H1 (cell line): ENCODE results near the gene RTN3. TPM values are rescaled to one million over a fixed set of nuclear protein-coding genes. Genes with fewer than 3 reads are reported as not detected.
A peak's percentile ranks its signal among the peaks of the same experiment; 100 is the strongest.

Experiments
- CTCF ChIA-PET: fragments of 300-600 bp; sonication (Branson Sonifier 250); formaldehyde crosslinking; loops from one replicate; lab custom pipeline; 2021; ENCODE audit not compliant: partially characterized antibody; lab: Charles Lee
- POLR2A ChIA-PET: fragments of 300-600 bp; sonication (Branson Sonifier 250); formaldehyde crosslinking; loops from one replicate; lab custom pipeline; 2021; ENCODE audit warnings: inconsistent platforms; ENCODE audit not compliant: partially characterized antibody; lab: Charles Lee
- DNase-seq, 2 experiments: peaks; one replicate each; pipeline versions ENCODE4 v3.0.0 to v3.0.0-alpha.2; 2010 to 2022; ENCODE audit warnings: low spot score in 2 of 2, low read depth in 1 of 2, mixed read lengths in 1 of 2
- FAIRE-seq: peaks from 2 replicates; lab custom pipeline; 2011; peaks lifted over from hg19 to GRCh38; lab: Jason Lieb, UNC
- H2AFZ ChIP-seq: 2 replicates; pipeline ENCODE4 v1.8.1; 2012; ENCODE audit warnings: low read length, inconsistent platforms
- H2AK5ac ChIP-seq: 2 replicates; pipeline ENCODE4 v1.6.1; 2013; ENCODE audit warnings: low read depth, low read length
- H2BK120ac ChIP-seq: replicated peaks from 2 replicates; pipeline ENCODE3; 2013; ENCODE audit warnings: low read depth, low read length, inconsistent platforms
- H2BK12ac ChIP-seq: 2 replicates; pipeline ENCODE4 v1.6.1; 2013; ENCODE audit warnings: low read depth, low read length
- H2BK15ac ChIP-seq: 2 replicates; pipeline ENCODE4 v1.6.1; 2013; ENCODE audit warnings: low read length
- H2BK20ac ChIP-seq: 2 replicates; pipeline ENCODE4 v1.6.1; 2013; ENCODE audit warnings: low read length
- H2BK5ac ChIP-seq: 2 replicates; pipeline ENCODE4 v1.6.1; 2013; ENCODE audit warnings: low read depth, low read length
- H3K14ac ChIP-seq: 2 replicates; pipeline ENCODE4 v1.6.1; 2013; ENCODE audit warnings: inconsistent platforms; ENCODE audit not compliant: insufficient read length
- H3K18ac ChIP-seq: 2 replicates; pipeline ENCODE4 v1.6.1; 2013; ENCODE audit warnings: low read length; ENCODE audit errors: extremely low read depth
- H3K23ac ChIP-seq: 2 replicates; pipeline ENCODE4 v1.6.1; 2013; ENCODE audit warnings: inconsistent platforms; ENCODE audit not compliant: insufficient read length
- H3K23me2 ChIP-seq: 2 replicates; pipeline ENCODE4 v1.6.1; 2013; ENCODE audit warnings: low read depth, low read length
- H3K27ac ChIP-seq: 2 replicates; pipeline ENCODE4 v1.6.1; 2011; ENCODE audit warnings: low read depth, low read length, inconsistent platforms
- H3K27me3 ChIP-seq, 4 experiments: replicated peaks in 1 of 4; 1 replicate in 1 of 4; 2 replicates in 3 of 4; pipeline versions ENCODE4 v1.6.1 to v1.8.1; 2011 to 2013; ENCODE audit warnings: low read length in 3 of 4, mild to moderate bottlenecking in 3 of 4, inconsistent platforms in 2 of 4, mixed read lengths in 2 of 4, moderate library complexity in 1 of 4; ENCODE audit not compliant: control insufficient read depth in 3 of 4, insufficient read depth in 3 of 4; ENCODE audit errors: extremely low read depth in 1 of 4
- H3K36me3 ChIP-seq, 4 experiments: 2 replicates each; pipeline versions ENCODE4 v1.6.1 to v1.8.1; 2011 to 2013; ENCODE audit warnings: mild to moderate bottlenecking in 4 of 4, low read length in 3 of 4, moderate library complexity in 2 of 4, control low read depth in 1 of 4, inconsistent platforms in 1 of 4; ENCODE audit not compliant: insufficient read depth in 4 of 4, control insufficient read depth in 2 of 4
- H3K4ac ChIP-seq: replicated peaks from 2 replicates; pipeline ENCODE3; 2013; ENCODE audit warnings: low read length, low read depth, mixed read lengths, inconsistent platforms; ENCODE audit not compliant: insufficient read length
- H3K4me1 ChIP-seq, 4 experiments: replicated peaks in 1 of 4; 1 replicate in 1 of 4; 2 replicates in 3 of 4; pipeline versions ENCODE4 v1.6.1 to v1.8.1; 2011 to 2013; ENCODE audit warnings: low read length in 3 of 4, inconsistent platforms in 2 of 4, mixed read lengths in 1 of 4; ENCODE audit not compliant: insufficient read depth in 4 of 4, control insufficient read depth in 3 of 4
- H3K4me2 ChIP-seq, 2 experiments: 2 replicates each; pipeline versions ENCODE4 v1.6.1 to v1.8.1; 2011 to 2013; ENCODE audit warnings: low read depth in 2 of 2, low read length in 2 of 2, control low read depth in 1 of 2, inconsistent platforms in 1 of 2, mild to moderate bottlenecking in 1 of 2; ENCODE audit not compliant: insufficient read depth in 1 of 2
- H3K4me3 ChIP-seq, 4 experiments: fragments of 200-600, 300-600 bp in 1 of 4; sonication (generic), shearing (Covaris generic), sonication (Bioruptor Twin) in 1 of 4; 2 replicates each; pipeline versions ENCODE4 v1.5.1 to v1.8.1; 2011 to 2016; ENCODE audit warnings: low read length in 4 of 4, low read depth in 3 of 4, control low read depth in 2 of 4, inconsistent platforms in 2 of 4, mild to moderate bottlenecking in 2 of 4, mixed read lengths in 1 of 4, moderate library complexity in 1 of 4; ENCODE audit not compliant: insufficient read depth in 2 of 4; ENCODE audit errors: extremely low read depth in 1 of 4
- H3K56ac ChIP-seq: replicated peaks from 2 replicates; pipeline ENCODE3; 2013; ENCODE audit warnings: low read depth, mild to moderate bottlenecking, mixed read lengths, low read length, inconsistent platforms; ENCODE audit not compliant: insufficient read length
- H3K79me1 ChIP-seq: 2 replicates; pipeline ENCODE4 v1.6.1; 2013; ENCODE audit warnings: low read depth, low read length, control low read depth
- H3K79me2 ChIP-seq, 2 experiments: 2 replicates each; pipeline versions ENCODE4 v1.6.1 to v1.8.1; 2012 to 2013; ENCODE audit warnings: low read length in 2 of 2, mild to moderate bottlenecking in 2 of 2, inconsistent platforms in 1 of 2; ENCODE audit not compliant: insufficient read depth in 2 of 2, control insufficient read depth in 1 of 2
- H3K9ac ChIP-seq, 4 experiments: replicated peaks in 1 of 4; 1 replicate in 1 of 4; 2 replicates in 3 of 4; pipeline versions ENCODE4 v1.6.1 to v1.8.1; 2011 to 2013; ENCODE audit warnings: low read depth in 3 of 4, low read length in 3 of 4, control low read depth in 2 of 4, mild to moderate bottlenecking in 2 of 4, moderate library complexity in 2 of 4, inconsistent platforms in 1 of 4; ENCODE audit errors: extremely low read depth in 1 of 4
- H3K9me3 ChIP-seq, 2 experiments: 2 replicates each; pipeline versions ENCODE4 v1.6.1 to v1.8.1; 2012 to 2013; ENCODE audit warnings: mild to moderate bottlenecking in 2 of 2, moderate library complexity in 2 of 2, control low read depth in 1 of 2, inconsistent platforms in 1 of 2, low read depth in 1 of 2, low read length in 1 of 2, mixed read lengths in 1 of 2; ENCODE audit not compliant: insufficient read depth in 2 of 2
- H4K20me1 ChIP-seq, 2 experiments: replicated peaks in 1 of 2; 2 replicates each; pipeline versions ENCODE3 to v1.8.1; 2011 to 2013; ENCODE audit warnings: inconsistent platforms in 2 of 2, low read length in 2 of 2, mild to moderate bottlenecking in 1 of 2; ENCODE audit not compliant: insufficient read depth in 2 of 2, control insufficient read depth in 1 of 2
- H4K5ac ChIP-seq: 2 replicates; pipeline ENCODE4 v1.6.1; 2013; ENCODE audit warnings: low read length, low read depth, mixed read lengths, inconsistent platforms; ENCODE audit not compliant: insufficient read length
- H4K8ac ChIP-seq: 2 replicates; pipeline ENCODE4 v1.8.0; 2013; ENCODE audit warnings: mild to moderate bottlenecking, moderate library complexity, low read length, inconsistent platforms; ENCODE audit not compliant: insufficient read depth; ENCODE audit errors: extremely low read depth
- H4K91ac ChIP-seq: replicated peaks from 2 replicates; pipeline ENCODE3; 2013; ENCODE audit warnings: low read length, mixed read lengths, inconsistent platforms; ENCODE audit not compliant: insufficient read length
- BRCA1 ChIP-seq: IDR thresholded peaks from 2 replicates; pipeline ENCODE4 v1.6.1; 2012; ENCODE audit warnings: low read depth, low read length, improper control_type of control experiment
- CBX8 ChIP-seq: fragments of 300-800, 300-1000 bp; sonication (generic); IDR thresholded peaks from 2 replicates; pipeline ENCODE4 v1.7.1; 2016; ENCODE audit warnings: low read depth, low read length, borderline replicate concordance
- CEBPB ChIP-seq: IDR thresholded peaks from 2 replicates; pipeline ENCODE4 v1.6.1; 2012; ENCODE audit warnings: low read depth, low read length
- CHD2 ChIP-seq: IDR thresholded peaks from 2 replicates; pipeline ENCODE4 v1.6.1; 2012; ENCODE audit warnings: low read length, improper control_type of control experiment
- E2F6 ChIP-seq: IDR thresholded peaks from 2 replicates; pipeline ENCODE4 v1.6.1; 2012; ENCODE audit warnings: inconsistent platforms
- FOSL1 ChIP-seq: IDR thresholded peaks from 2 replicates; pipeline ENCODE4 v1.6.1; 2011; ENCODE audit warnings: mild to moderate bottlenecking, low read depth, low read length, moderate library complexity; ENCODE audit not compliant: insufficient read depth
- GTF2F1 ChIP-seq: IDR thresholded peaks from 2 replicates; pipeline ENCODE4 v1.6.1; 2012; ENCODE audit warnings: low read depth, low read length, improper control_type of control experiment, borderline replicate concordance
- MAFK ChIP-seq: IDR thresholded peaks from 2 replicates; pipeline ENCODE4 v1.6.1; 2012; ENCODE audit warnings: low read depth, mild to moderate bottlenecking, improper control_type of control experiment, low read length
- NRF1 ChIP-seq: IDR thresholded peaks from 2 replicates; pipeline ENCODE4 v1.6.1; 2011; ENCODE audit warnings: mild to moderate bottlenecking, low read depth, low read length, improper control_type of control experiment
- PHF8 ChIP-seq: fragments of 200-600 bp; sonication (generic); conservative IDR thresholded peaks from 2 replicates; pipeline ENCODE4 v1.7.1; 2012; ENCODE audit warnings: low read depth, mild to moderate bottlenecking, inconsistent platforms, low read length, moderate library complexity
- POLR2AphosphoS5 ChIP-seq: IDR thresholded peaks from 2 replicates; pipeline ENCODE4 v1.6.1; 2011; ENCODE audit warnings: low read depth, low read length
- TCF12 ChIP-seq: IDR thresholded peaks from 2 replicates; pipeline ENCODE4 v1.6.1; 2011; ENCODE audit warnings: low read depth, mild to moderate bottlenecking, low read length
- TEAD4 ChIP-seq: IDR thresholded peaks from 2 replicates; pipeline ENCODE4 v1.6.1; 2012; ENCODE audit warnings: low read depth, low read length, inconsistent platforms, mixed read lengths
- USF2 ChIP-seq: IDR thresholded peaks from 2 replicates; pipeline ENCODE4 v1.6.1; 2011; ENCODE audit warnings: low read length, improper control_type of control experiment
- WGBS, 2 experiments: shearing (Covaris generic) in 1 of 2; methylation state at CpG; one replicate each; pipeline versions ENCODE4 v1.1.6 to v1.1.7; 2013 to 2015; ENCODE audit warnings: low lambda C conversion rate in 2 of 2, mixed read lengths in 2 of 2, inconsistent platforms in 1 of 2, low coverage in 1 of 2, missing lambda C conversion rate in 1 of 2; ENCODE audit not compliant: insufficient replicate concordance in 2 of 2, insufficient coverage in 1 of 2, insufficient read length in 1 of 2; ENCODE audit errors: extremely low coverage in 1 of 2, missing lambda C conversion rate in 1 of 2; 5-methylcytosine and 5-hydroxymethylcytosine counted together
- polyA plus RNA-seq, 7 experiments: library from polyadenylated mRNA; depleted of rRNA in 3 of 7; stranded (reverse) in 5 of 7; unstranded in 2 of 7; fragments of >200 nt in 5 of 7; fragments of 200-250 nt in 2 of 7; gene quantifications; 1 replicate in 5 of 7; 2 replicates in 1 of 7; 4 replicates in 1 of 7; pipeline versions ENCODE4 v1.2.1 to v1.2.3, GENCODE V29; 2011 to 2013; ENCODE audit warnings: missing spikeins in 2 of 7, mixed read lengths in 2 of 7
- total RNA-seq: library from RNA; stranded (reverse); fragmentation: NEBNext Ultra II Directional; extraction: Animal tissue kit (Norgen Biotek cat#: 25700); gene quantifications from 2 replicates; pipeline ENCODE4 v1.2.1, GENCODE V29; 2021

Gene RTN3
- total and polyA plus RNA-seq, 2 of the 8 experiments (the other 6 are each of a cell fraction or from before 2014, with no cell fraction given) = 160 to 203 TPM

GRCh38 chr11:63785823-63786222 is 104.5 kb downstream of the RTN3 start:
- Histone ChIP-seq H4K8ac (no peak overlapping the region), H2BK12ac (no peak overlapping the region), H3K4me3 (no peak overlapping the region), H3K18ac (no peak overlapping the region), H3K23me2 (no peaks in the 10 kb centered on the region), H3K79me1 (no peaks in the 10 kb centered on the region), H2AFZ (no peak overlapping the region), H3K36me3 (no peaks in the 10 kb centered on the region), H4K91ac (no peak overlapping the region), H3K9ac (no peak overlapping the region), H2BK5ac (no peak overlapping the region), H2AK5ac (0 out of 2 replicates have a peak overlapping the region, but pooled peaks have one; percentile 9), H2BK20ac (no peak overlapping the region), H2BK120ac (no peak overlapping the region), H3K56ac (no peak overlapping the region), H3K27ac (no peak overlapping the region), H3K4me1 (peaks cover 2 to 5% (median 4%) of the 10 kb centered on the region in 4 experiments; a peak in 4 of 7 replicates), H3K4me2 (no peak overlapping the region), H3K9me3 (no peaks in the 10 kb centered on the region), H4K5ac (no peak overlapping the region), H3K4ac (no peak overlapping the region), H3K14ac (no peak overlapping the region), H2BK15ac (no peak overlapping the region), H3K23ac (no peak overlapping the region), H3K79me2 (no peaks in the 10 kb centered on the region), H3K27me3 (no peaks in the 10 kb centered on the region), H4K20me1 (no peaks in the 10 kb centered on the region)
- ChIA-PET CTCF (interaction anchor here (0.7 to 0.8 kb wide), 2 partner anchors 135 to 148 kb away, joined by 3 read pairs; no protein-coding TSS in a partner anchor), POLR2A (no interaction called here)
- DNase-seq = no peak
- WGBS, 2 experiments = 95% methylated on average over 1 of the region's 1 CpG; no CpG with 5 or more reads in 1 of the 2 experiments
- no peak for FAIRE-seq
- TF ChIP-seq FOSL1 = no peak
- TF ChIP-seq TEAD4 = no peak
- TF ChIP-seq CBX8 = no peak
- no peak for TF ChIP-seq CHD2
- no peak for TF ChIP-seq TCF12
- no peak for TF ChIP-seq E2F6
- TF ChIP-seq GTF2F1 = no peak
- TF ChIP-seq USF2 = no peak
- TF ChIP-seq PHF8 = no peak
- no peak for TF ChIP-seq BRCA1
- TF ChIP-seq MAFK = no peak
- no peak for TF ChIP-seq NRF1
- no peak for TF ChIP-seq POLR2AphosphoS5
- TF ChIP-seq CEBPB = no peak
